Cardiac muscle cell (in vitro differentiated cells and primary cell): ENCODE data around the gene IRAK4. TPM values are rescaled to one million over a fixed set of nuclear protein-coding genes. Genes with fewer than 3 reads are reported as not detected.

Source experiments
- DNase-seq, 2 donors: peaks; one replicate each; pipeline versions ENCODE4 v3.0.0 to v3.0.0-alpha.2; 2010 to 2017; ENCODE audit warnings: low read depth in 1 of 2, low spot score in 1 of 2
- H3K27ac ChIP-seq: fragments of 200-600 bp; sonication (generic); 2 replicates; pipeline ENCODE4 v1.5.1; 2016
- H3K27me3 ChIP-seq: fragments of 200-600 bp; sonication (generic); 2 replicates; pipeline ENCODE4 v1.6.0; 2016; ENCODE audit warnings: control low read depth
- H3K36me3 ChIP-seq: fragments of 200-600 bp; sonication (generic); 2 replicates; pipeline ENCODE4 v1.5.1; 2016; ENCODE audit warnings: control low read depth
- H3K4me1 ChIP-seq: fragments of 200-600 bp; sonication (generic); 2 replicates; pipeline ENCODE4 v1.8.1; 2017; ENCODE audit warnings: low read depth, mild to moderate bottlenecking, mixed run types
- H3K4me3 ChIP-seq: fragments of 200-600 bp; sonication (generic); 2 replicates; pipeline ENCODE4 v1.5.1; 2016; ENCODE audit warnings: mild to moderate bottlenecking
- H3K9me3 ChIP-seq: fragments of 200-600 bp; sonication (generic); 2 replicates; pipeline ENCODE4 v1.5.1; 2017; ENCODE audit warnings: low read depth, mild to moderate bottlenecking, control low read depth
- CTCF ChIP-seq: IDR thresholded peaks from 2 replicates; pipeline ENCODE4 v1.5.1; 2012; ENCODE audit warnings: low read depth, mild to moderate bottlenecking, low read length
- polyA plus RNA-seq: library from polyadenylated mRNA; unstranded; fragments of >200 nt; fragmentation: Nextera tagmentation; extraction: Ambion mirVana; gene quantifications from 2 replicates; pipeline ENCODE4 v1.2.1, GENCODE V29; 2016
- total RNA-seq: library from RNA; depleted of rRNA; stranded (reverse); fragments of >200 nt; gene quantifications from 2 replicates; pipeline ENCODE4 v1.2.3, GENCODE V29; 2016

Gene IRAK4
- total and polyA plus RNA-seq, 2 experiments from 2014 or later = not detected

GRCh38 chr12:43807386-43807785 is 48.6 kb downstream of the IRAK4 start:
- TF ChIP-seq CTCF = no peak
- peak overlapping the region; percentile 90 for H3K4me3 ChIP-seq
- H3K4me1 ChIP-seq = peaks cover 9% of the 10 kb centered on the region
- no peak overlapping the region for H3K27ac ChIP-seq
- DNase-seq = no peak
- peaks cover 11% of the 10 kb centered on the region for H3K27me3 ChIP-seq
- H3K9me3 ChIP-seq = no peaks in the 10 kb centered on the region
- peaks cover 6% of the 10 kb centered on the region for H3K36me3 ChIP-seq

- DNase-seq = no peak
- H3K4me1 ChIP-seq = no peaks in the 10 kb centered on the region
- H3K4me3 ChIP-seq = no peak overlapping the region
- no peaks in the 10 kb centered on the region for H3K36me3 ChIP-seq
- peaks cover 11% of the 10 kb centered on the region for H3K27me3 ChIP-seq
- H3K9me3 ChIP-seq = no peaks in the 10 kb centered on the region
- no peak for TF ChIP-seq CTCF
- H3K27ac ChIP-seq = no peak overlapping the region
Observed at GRCh38 chr12:43812057-43812456, 53.3 kb downstream of the IRAK4 start.

GRCh38 chr12:43812926-43813325 is 54.2 kb downstream of the IRAK4 start:
- no peak overlapping the region for H3K27ac ChIP-seq
- TF ChIP-seq CTCF = no peak
- H3K27me3 ChIP-seq = peaks cover 11% of the 10 kb centered on the region
- DNase-seq = no peak
- no peaks in the 10 kb centered on the region for H3K9me3 ChIP-seq
- no peak overlapping the region for H3K4me3 ChIP-seq
- H3K36me3 ChIP-seq = no peaks in the 10 kb centered on the region
- no peaks in the 10 kb centered on the region for H3K4me1 ChIP-seq

GRCh38 chr12:43815416-43815815 is 56.7 kb downstream of the IRAK4 start:
- Histone ChIP-seq H3K9me3 (no peaks in the 10 kb centered on the region), H3K36me3 (no peaks in the 10 kb centered on the region), H3K4me3 (no peak overlapping the region), H3K4me1 (no peaks in the 10 kb centered on the region), H3K27me3 (peaks cover 9% of the 10 kb centered on the region), H3K27ac (no peak overlapping the region)
- no peak for DNase-seq
- TF ChIP-seq CTCF = no peak

- Histone ChIP-seq H3K27ac (no peak overlapping the region), H3K4me3 (no peak overlapping the region), H3K4me1 (no peaks in the 10 kb centered on the region), H3K27me3 (peaks cover 6% of the 10 kb centered on the region), H3K9me3 (no peaks in the 10 kb centered on the region), H3K36me3 (no peaks in the 10 kb centered on the region)
- TF ChIP-seq CTCF = no peak
- no peak for DNase-seq
Observed at GRCh38 chr12:43816168-43816567, 57.4 kb downstream of the IRAK4 start.
